GM18873 (cell line): ENCODE results near the gene F5.
"Not testable (repeated sequence)": the region's sequence is repeated elsewhere in the genome, so short reads cannot be mapped to it uniquely, and the experiment has no call there.

Experiments used
- ATAC-seq: cut with Tn5 transposase; IDR thresholded peaks from one replicate; pipeline ENCODE4 v1.9.1; 2021; ENCODE audit warnings: mild to moderate bottlenecking, moderate library complexity, moderate number of reproducible peaks; ENCODE audit not compliant: unreplicated experiment, low FRiP score

F5 gene

DNA sequence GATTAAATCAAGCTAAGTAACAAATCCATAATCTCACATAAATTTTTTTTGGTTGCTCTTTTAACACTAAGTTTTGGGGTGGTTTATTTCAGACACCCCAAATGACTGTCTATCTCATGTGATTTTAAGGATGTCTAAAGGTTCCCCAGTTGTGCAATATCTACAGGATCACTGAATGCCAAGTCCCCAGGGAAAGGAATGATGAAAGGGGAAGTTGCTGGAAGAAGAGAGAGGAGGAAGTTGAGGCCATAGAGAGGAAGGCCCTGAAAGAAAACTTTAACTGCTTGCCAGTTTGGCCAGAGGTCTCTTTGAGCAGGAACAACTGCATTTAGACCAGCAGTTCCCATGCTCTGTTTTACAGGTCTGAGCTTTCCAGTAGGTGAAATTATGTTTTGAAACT lies 73.1 kb downstream of the F5 start:
- ATAC-seq: no peak

DNA sequence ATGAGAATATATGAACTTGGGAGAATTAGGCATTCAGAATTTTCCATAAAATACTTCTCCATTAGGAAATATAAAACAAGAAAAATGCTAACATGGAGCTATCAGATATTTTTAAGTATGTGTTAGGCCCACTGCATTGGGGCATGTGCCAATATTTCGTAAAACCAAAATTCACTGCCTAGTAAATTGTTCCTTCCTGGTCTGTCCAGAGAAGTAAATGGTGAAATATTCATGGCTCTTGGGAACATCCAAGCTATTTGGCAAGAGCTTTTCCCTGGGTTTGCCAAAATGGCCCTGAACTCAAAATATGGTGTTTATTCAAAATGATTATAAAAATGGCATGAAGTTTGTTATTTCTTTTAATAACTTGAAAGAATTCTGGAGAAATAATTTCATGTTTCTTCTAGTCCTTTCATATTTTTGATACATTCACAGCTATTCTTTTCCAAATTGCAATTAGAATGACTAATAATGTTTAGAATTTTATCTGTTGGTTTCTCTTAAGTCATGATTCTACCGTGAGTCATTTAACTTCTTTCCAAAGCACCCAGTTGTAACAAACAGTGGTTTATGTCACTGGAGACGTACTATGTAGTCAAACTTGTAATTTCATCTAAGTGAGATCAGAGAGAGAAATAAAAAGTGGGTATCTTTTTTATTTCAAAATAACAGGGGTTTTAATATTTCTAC lies 74.8 kb downstream of the F5 start:
- no peak for ATAC-seq

- no peak for ATAC-seq
Observed at GRCh38 chr1:169510060-169510459, 76.2 kb downstream of the F5 start.

DNA sequence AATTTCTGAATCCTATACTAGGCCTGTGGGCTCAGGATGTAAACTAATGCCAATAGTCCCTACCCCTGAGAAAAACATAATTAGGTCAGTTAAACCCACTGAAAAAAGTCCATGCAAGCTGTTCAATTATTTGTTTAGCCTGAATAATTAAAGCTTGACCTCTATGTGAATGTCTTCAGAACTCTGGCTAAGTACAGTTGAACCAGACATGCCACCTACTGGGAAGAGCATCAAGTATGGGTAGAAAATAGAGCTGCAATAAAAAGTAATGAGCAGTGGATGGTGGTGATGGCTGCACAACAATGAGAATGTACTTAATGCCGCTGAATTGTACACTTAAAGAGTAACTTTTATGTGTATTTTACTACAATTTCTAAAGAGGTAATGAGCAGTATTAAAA lies 76.9 kb downstream of the F5 start:
- ATAC-seq: no peak

GRCh38 chr1:169508432-169509338 lies 77.6 kb downstream of the F5 start:
- no peak for ATAC-seq

GRCh38 chr1:169507413-169507812 lies 78.9 kb downstream of the F5 start:
- ATAC-seq: no peak

DNA sequence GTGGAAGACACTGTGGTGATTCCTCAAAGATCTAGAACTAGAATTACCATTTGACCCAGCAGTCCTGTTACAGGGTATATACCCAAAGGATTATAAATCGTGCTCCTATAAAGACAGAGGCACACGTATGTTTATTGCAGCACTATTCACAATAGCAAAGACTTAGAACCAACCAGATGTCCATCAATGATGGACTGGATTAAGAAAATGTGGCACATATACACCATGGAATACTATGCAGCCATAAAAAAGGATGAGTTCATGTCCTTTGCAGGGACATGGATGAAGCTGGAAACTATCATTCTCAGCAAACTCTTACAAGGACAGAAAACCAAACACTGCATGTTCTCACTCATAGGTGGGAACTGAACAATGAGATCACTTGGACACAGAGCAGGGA lies 82.7 kb downstream of the F5 start:
- not testable (repeated sequence) for ATAC-seq

- ATAC-seq: no peak
Observed at GRCh38 chr1:169499807-169500206, 86.5 kb downstream of the F5 start.

- ATAC-seq: no peak
Observed at GRCh38 chr1:169497317-169497716, 89.0 kb downstream of the F5 start.

- no peak for ATAC-seq
Observed at GRCh38 chr1:169495916-169496315, 90.4 kb downstream of the F5 start.

GRCh38 chr1:169495046-169495775 lies 91.1 kb downstream of the F5 start:
- ATAC-seq: no peak

DNA sequence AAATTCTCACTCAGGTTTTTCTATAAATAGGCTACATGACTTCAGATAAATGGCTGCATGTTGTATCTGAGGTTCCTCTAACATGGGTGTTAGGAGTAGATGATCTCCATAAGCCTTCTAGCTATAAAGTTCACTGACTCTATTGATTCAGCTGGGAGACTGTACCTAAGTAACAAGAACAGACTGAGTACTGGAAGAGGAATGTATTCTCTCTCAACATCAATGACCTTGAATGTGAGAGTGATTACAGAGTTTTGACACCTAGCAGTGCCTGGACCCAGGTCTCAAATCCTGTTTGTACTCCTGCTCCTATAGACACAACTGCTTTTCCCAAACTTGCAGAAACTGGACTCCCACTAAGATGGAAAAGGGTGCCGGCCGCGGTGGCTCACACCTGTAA lies 91.9 kb downstream of the F5 start:
- no peak for ATAC-seq

DNA sequence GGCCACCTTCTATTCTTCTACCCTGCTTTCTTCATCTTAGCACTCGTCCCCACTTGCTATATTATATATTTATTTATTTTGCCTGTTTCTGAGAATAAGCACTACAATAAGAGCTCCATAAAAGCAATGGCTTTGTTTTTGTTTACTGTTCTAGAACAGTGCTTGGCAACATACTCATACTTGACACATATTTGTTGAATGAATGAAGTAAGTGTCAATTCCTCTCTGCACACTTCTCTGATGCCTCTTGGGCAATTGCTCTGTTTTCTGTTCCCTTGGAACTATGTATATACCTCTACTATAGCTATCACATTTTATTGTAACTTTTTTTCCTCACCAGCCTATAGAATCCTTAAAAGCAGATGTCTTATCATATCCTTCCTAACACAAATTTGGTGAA lies 93.0 kb downstream of the F5 start:
- ATAC-seq: no peak

- ATAC-seq: peak; percentile 61
Observed at GRCh38 chr1:169491845-169492281, 94.4 kb downstream of the F5 start.

DNA sequence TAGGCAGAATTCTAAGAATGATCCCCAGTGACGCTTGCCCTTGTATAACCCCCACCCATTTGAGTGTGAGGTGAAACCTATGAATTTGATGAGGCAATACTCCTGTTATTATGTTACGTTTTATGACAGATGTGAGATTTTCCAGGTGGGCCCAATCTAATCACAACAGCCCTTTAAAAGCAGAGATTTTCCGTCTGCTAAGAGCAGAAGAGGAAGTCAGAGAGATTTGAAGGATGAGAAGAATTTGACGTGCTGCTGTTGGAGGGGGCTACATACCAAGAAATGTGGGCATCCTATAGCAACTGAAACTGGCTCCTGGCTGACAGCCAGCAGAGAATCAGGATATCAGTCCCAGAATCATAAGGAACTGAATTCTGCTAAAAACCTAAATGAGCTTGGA lies 98.1 kb downstream of the F5 start:
- no peak for ATAC-seq

DNA sequence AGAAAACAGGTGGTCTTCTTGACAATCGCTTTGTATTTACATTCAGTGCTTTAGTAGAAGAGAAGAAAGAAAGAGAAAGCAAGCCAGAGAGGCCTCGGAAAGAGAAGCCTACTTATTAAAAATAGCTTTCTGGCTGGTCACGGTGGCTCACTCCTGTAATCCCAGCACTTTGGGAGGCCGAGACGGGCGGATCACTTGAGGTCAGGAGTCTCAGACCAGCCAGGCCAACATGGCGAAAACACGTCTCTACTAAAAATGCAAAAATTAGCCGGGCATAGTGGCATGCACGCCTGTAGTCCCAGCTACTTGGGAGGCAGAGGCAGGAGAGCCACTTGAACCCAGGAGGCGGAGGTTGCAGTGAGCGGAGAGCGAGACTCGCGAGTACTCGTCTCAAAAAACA lies 98.7 kb downstream of the F5 start:
- no peak for ATAC-seq

DNA sequence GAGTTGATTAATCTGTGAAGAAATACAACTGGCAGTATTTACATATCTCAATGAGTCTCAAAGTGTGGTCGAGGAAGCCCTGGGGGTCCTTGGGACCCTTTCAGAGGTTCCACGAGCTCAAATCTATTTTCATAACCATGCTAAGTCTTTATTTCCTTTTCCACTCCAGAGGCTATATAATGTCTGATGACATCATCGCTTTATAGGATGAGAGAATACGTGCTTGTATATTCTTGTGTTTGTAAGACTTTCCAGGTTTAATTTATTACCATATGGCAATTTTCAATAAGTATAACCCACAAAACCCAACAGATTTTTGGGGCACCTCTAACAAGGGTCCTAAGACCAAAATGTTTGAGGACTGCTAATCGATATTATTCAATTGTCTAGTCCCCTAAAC lies 99.1 kb downstream of the F5 start:
- no peak for ATAC-seq

DNA sequence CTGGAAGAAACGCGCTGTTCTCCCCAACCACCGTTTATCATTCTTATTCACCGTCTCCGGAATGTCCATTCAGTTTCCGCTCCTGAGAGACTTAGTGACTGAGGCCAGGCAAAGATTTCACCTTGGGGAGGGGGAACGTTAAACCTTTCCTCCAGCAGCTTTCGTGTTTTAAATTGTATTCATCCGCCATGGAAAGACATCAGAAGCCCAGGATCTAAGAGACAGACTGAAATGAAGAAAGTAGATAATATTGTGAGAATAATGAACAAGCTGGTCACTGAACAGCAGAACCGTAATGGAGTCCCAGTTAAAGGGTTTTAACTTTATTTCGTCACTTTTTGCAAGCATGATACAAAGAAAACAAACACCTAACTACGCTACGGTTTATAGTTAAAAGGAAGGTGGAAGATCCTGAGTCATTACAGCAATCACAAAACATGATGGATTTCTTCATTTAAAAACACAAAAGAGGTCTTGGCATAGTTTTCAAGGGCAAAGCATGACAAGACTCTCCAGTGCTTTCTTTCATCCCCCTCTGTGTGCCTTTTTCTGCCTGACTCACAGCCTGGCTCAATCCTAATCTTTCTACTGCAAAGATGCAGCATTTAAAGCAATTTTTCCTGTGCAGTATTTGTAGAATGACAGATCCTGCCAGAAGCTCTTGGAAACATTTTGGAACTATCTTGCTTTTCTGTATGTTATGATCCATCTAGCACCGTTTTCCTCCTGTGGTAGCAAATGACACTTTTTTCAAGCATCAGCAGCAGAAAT lies 99.8 kb downstream of the F5 start:
- ATAC-seq: no peak

- peak; percentile 98 for ATAC-seq
Observed at GRCh38 chr1:169485431-169486280, 100.6 kb downstream of the F5 start, which contains the start of gene SLC19A2. TSS of gene SLC19A2 (minus strand) at chr1:169485944. CDS start at chr1:169485766, 178 bp downstream.
